GM23248 (cell line): ENCODE data around the gene MAPK10.

Source experiments
- EZH2 ChIP-seq: fragments of 200-600 bp; sonication (generic); IDR thresholded peaks from 2 replicates; pipeline ENCODE4 v1.6.1; 2018; ENCODE audit warnings: antibody characterized with exemption, mild to moderate bottlenecking; ENCODE audit not compliant: insufficient read depth, poor library complexity, severe bottlenecking
- EZH2phosphoT487 ChIP-seq: fragments of 200-600 bp; sonication (generic); IDR thresholded peaks from 2 replicates; pipeline ENCODE4 v1.6.1; 2018; ENCODE audit warnings: antibody characterized with exemption, moderate library complexity, mild to moderate bottlenecking, low read depth; ENCODE audit not compliant: insufficient read depth

- TF ChIP-seq EZH2 (no peak), EZH2phosphoT487 (no peak)
Measured at GRCh38 chr4:86034616-86035015, 325.2 kb downstream of the MAPK10 start.
